ENCODE measurements around the gene DCLK2.

DNA sequence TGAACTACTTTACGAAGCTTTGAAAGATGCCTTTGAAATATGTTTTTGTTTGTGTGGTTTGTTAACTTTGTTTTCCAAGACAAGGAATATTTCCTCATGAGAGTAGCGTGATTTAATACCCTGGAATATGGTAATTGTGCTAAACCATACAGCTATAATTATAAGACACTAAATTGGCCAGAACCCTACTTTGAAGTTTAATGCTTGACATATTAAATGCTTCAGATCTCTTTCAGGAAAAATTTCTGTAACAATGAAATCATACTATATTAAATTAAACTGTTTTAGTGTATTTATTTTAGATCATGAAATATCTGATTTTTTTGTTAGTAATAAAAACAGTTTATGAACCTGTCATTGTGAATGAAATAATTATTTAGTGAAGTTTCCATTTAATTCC lies 63.5 kb downstream of the DCLK2 start:
- TF ChIP-seq POLR2AphosphoS5 (IDR thresholded peaks at IDR 0.05) (no peak), POLR2A (IDR thresholded peaks at IDR 0.05) (no peak), EP300 (IDR thresholded peaks at IDR 0.05) (no peak)
- TF ChIP-seq, protein P1, sequence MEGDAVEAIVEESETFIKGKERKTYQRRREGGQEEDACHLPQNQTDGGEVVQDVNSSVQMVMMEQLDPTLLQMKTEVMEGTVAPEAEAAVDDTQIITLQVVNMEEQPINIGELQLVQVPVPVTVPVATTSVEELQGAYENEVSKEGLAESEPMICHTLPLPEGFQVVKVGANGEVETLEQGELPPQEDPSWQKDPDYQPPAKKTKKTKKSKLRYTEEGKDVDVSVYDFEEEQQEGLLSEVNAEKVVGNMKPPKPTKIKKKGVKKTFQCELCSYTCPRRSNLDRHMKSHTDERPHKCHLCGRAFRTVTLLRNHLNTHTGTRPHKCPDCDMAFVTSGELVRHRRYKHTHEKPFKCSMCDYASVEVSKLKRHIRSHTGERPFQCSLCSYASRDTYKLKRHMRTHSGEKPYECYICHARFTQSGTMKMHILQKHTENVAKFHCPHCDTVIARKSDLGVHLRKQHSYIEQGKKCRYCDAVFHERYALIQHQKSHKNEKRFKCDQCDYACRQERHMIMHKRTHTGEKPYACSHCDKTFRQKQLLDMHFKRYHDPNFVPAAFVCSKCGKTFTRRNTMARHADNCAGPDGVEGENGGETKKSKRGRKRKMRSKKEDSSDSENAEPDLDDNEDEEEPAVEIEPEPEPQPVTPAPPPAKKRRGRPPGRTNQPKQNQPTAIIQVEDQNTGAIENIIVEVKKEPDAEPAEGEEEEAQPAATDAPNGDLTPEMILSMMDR (IDR thresholded peaks at IDR 0.05), result no peak

Measured in upper lobe of left lung (tissue), 4 donors.